A549 (cell line): Measurements from ENCODE around the gene ELL2.

ENCODE experiments used
- CTCF ChIP-seq: fragments of >200 bp; sonication (Bioruptor Twin); formaldehyde crosslinking; IDR thresholded peaks from 3 replicates; pipeline ENCODE4 v1.5.1; 2016
- GATA3 ChIP-seq: IDR thresholded peaks from 2 replicates; pipeline ENCODE4 v1.6.1; 2012; ENCODE audit warnings: borderline replicate concordance
- HOXA7 ChIP-seq: fragments of 250-450 bp; sonication (Bioruptor Pico); IDR thresholded peaks from 2 replicates; pipeline ENCODE4 v1.5.0; 2020; ENCODE audit warnings: mild to moderate bottlenecking, moderate library complexity
- POLR2A ChIP-seq: IDR thresholded peaks from 2 replicates; pipeline ENCODE4 v1.6.1; 2012; ENCODE audit warnings: mild to moderate bottlenecking, low read length
- REST ChIP-seq: fragments of 200-600 bp; sonication (generic); IDR thresholded peaks from 2 replicates; pipeline ENCODE4 v1.6.1; 2016; ENCODE audit warnings: antibody characterized with exemption, mild to moderate bottlenecking, moderate library complexity
- TF ChIP-seq, protein P1 (sequence below): IDR thresholded peaks from 2 replicates; pipeline ENCODE4 v1.6.1; 2012; ENCODE audit warnings: low read depth, borderline replicate concordance
- TF ChIP-seq, protein P2 (sequence below): IDR thresholded peaks from 2 replicates; pipeline ENCODE4 v1.6.1; 2012

DNA sequence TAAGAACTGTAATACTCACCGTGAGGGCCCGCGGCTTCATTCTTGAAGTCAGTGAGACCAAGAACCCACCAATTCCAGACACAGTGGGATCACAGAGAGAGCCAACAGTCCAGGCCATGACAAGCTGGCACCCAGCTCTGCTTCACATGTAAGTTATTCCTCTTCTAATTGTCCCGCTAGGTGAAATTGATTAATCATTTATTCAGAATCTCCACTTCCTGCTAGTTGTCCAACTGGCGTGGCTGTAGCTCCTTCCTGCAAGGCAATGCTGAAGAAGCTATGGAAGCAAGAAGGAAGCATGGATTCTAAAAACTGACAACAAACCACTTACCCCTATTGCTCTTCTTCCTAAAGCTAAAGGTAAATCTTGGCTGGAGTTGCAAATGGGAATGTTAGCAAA is 109.1 kb downstream of the ELL2 start:
- TF ChIP-seq CTCF (no peak), POLR2A (no peak), HOXA7 (CRISPR knock-in tag) (no peak), GATA3 (no peak), REST (no peak)
- TF ChIP-seq, protein P1, sequence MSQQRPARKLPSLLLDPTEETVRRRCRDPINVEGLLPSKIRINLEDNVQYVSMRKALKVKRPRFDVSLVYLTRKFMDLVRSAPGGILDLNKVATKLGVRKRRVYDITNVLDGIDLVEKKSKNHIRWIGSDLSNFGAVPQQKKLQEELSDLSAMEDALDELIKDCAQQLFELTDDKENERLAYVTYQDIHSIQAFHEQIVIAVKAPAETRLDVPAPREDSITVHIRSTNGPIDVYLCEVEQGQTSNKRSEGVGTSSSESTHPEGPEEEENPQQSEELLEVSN = no peak
- TF ChIP-seq, protein P2, sequence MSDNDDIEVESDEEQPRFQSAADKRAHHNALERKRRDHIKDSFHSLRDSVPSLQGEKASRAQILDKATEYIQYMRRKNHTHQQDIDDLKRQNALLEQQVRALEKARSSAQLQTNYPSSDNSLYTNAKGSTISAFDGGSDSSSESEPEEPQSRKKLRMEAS = no peak
